Gastrocnemius medialis (tissue), 4 donors: ENCODE data around the gene KLF15. TPM values are rescaled to one million over a fixed set of nuclear protein-coding genes. Genes with fewer than 3 reads are reported as not detected.

ENCODE experiments used
- ATAC-seq, 2 donors: fragments of 150-250 bp; one replicate each; pipeline ENCODE4 v1.9.1; 2016
- DNase-seq, 2 donors: peaks; one replicate each; pipeline ENCODE4 v3.0.0-alpha.2; 2019
- H3K27ac ChIP-seq, 4 donors: fragments of 200-600 bp; sonication (generic); 1 replicate in 1 of 4; 2 replicates in 3 of 4; pipeline ENCODE4 v1.5.1; 2016 to 2018; ENCODE audit warnings: mild to moderate bottlenecking in 2 of 4, moderate library complexity in 1 of 4
- H3K27me3 ChIP-seq, 3 donors: fragments of 200-600 bp; sonication (generic) in 2 of 3; 1 replicate in 1 of 3; 2 replicates in 2 of 3; pipeline versions ENCODE4 v1.5.1 to v1.6.0; 2016 to 2019; ENCODE audit warnings: mild to moderate bottlenecking in 1 of 3, moderate library complexity in 1 of 3
- H3K36me3 ChIP-seq, 2 donors: fragments of 200-600 bp; sonication (generic) in 1 of 2; one replicate each; pipeline ENCODE4 v1.5.1; 2017 to 2018
- H3K4me1 ChIP-seq, 2 donors: fragments of 200-600 bp; sonication (generic) in 1 of 2; one replicate each; pipeline ENCODE4 v1.5.1; 2016 to 2017; ENCODE audit warnings: mild to moderate bottlenecking in 2 of 2
- H3K4me3 ChIP-seq, 4 donors: fragments of 200-600 bp; sonication (generic) in 3 of 4; 1 replicate in 1 of 4; 2 replicates in 3 of 4; pipeline ENCODE4 v1.5.1; 2016 to 2019; ENCODE audit warnings: mild to moderate bottlenecking in 2 of 4
- H3K9me3 ChIP-seq, 3 donors: fragments of 200-600 bp; sonication (generic) in 2 of 3; 1 replicate in 1 of 3; 2 replicates in 2 of 3; pipeline ENCODE4 v1.5.1; 2016 to 2019
- CTCF ChIP-seq, 5 experiments: fragments of 450-650 bp in 3 of 5; fragments of 200-600 bp in 2 of 5; sonication (generic) in 2 of 5; IDR thresholded peaks in 4 of 5; conservative IDR thresholded peaks in 1 of 5; 1 replicate in 4 of 5; 2 replicates in 1 of 5; pipeline ENCODE4 v1.5.1; 2016 to 2019; ENCODE audit warnings: antibody characterized with exemption in 5 of 5, mild to moderate bottlenecking in 3 of 5, moderate library complexity in 3 of 5
- POLR2A ChIP-seq, 2 donors: fragments of 450-650 bp; IDR thresholded peaks; one replicate each; pipeline ENCODE4 v1.6.1; 2017; ENCODE audit warnings: antibody characterized with exemption in 2 of 2, mild to moderate bottlenecking in 2 of 2, moderate library complexity in 2 of 2
- in situ Hi-C, 4 donors: fragments of 200-750 bp; cut with MboI; loops; one replicate each; pipeline versions ENCODE4 v1.15.0 to v1.8.0; 2017; ENCODE audit warnings: low sequenced_read_pairs in 4 of 4
- intact Hi-C: fragments of 100-400 bp; cut with DNase I; formaldehyde crosslinking; loops from one replicate; pipeline ENCODE4 v1.15.1; 2023; ENCODE audit warnings: low total_unique reads
- total RNA-seq, 4 donors: library from RNA; depleted of rRNA; stranded (reverse); fragments of >200 nt; gene quantifications; one replicate each; pipeline versions ENCODE4 v1.1.0 to v1.2.3, GENCODE V29; 2016

KLF15 gene
- total RNA-seq, 4 donors from 2014 or later: 75.1 to 157 (median 106) TPM

DNA sequence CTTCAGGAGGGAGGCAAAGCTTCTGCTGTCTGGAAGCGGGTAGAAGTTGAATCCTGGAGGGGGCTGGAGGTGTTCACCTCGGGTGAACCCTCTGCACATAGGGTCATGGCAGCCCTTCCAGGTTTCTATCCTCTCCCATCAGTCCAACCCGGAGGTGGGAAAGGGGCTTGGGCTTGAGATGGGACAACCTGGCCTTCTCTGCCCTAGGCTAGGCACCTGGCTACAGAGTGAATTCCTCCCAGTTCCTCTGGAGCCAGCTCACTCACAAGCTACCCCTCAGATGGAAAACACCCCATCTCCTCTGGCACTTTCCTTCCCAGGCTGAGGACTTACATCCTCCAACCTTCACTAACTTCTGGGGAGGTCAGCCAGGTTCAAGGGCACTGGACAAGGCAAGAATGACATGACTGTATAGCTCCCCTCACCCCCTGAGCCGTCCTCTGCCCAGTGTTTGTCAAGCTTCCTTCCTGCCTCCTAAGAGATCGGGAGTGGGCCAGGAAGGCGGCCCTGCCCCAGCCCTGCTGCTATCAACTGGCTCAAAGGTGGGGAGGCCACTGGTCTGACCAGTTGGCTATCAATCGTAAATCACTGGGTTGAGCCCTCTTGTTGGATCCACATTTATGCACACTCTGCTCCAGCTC is 45.8 kb downstream of the KLF15 start:
- no peak overlapping the region for H3K4me3 ChIP-seq
- in situ Hi-C loops: no loop called here
- DNase-seq: no peak

GRCh38 chr3:126310816-126311215 is 46.4 kb downstream of the KLF15 start:
- Histone ChIP-seq H3K4me1 (no peaks in the 10 kb centered on the region), H3K4me3 (no peak overlapping the region), H3K36me3 (no peaks in the 10 kb centered on the region), H3K9me3 (no peaks in the 10 kb centered on the region), H3K27ac (no peak overlapping the region), H3K27me3 (no peaks in the 10 kb centered on the region)
- ATAC-seq (no peak), DNase-seq (no peak)
- TF ChIP-seq CTCF (IDR thresholded peaks at IDR 0.05 in 4 of 5, conservative IDR thresholded peaks at IDR 0.05 in 1 of 5) (no peak), POLR2A (IDR thresholded peaks at IDR 0.05) (no peak)
- intact Hi-C loops: no loop called here
- in situ Hi-C loops: no loop called here

More for the DNA sequence above, 45.8 kb downstream of the KLF15 start:
- H3K9me3 ChIP-seq: no peaks in the 10 kb centered on the region
- no peak overlapping the region for H3K27ac ChIP-seq
- H3K27me3 ChIP-seq: no peaks in the 10 kb centered on the region
- TF ChIP-seq CTCF (IDR thresholded peaks at IDR 0.05 in 4 of 5, conservative IDR thresholded peaks at IDR 0.05 in 1 of 5) (no peak), POLR2A (IDR thresholded peaks at IDR 0.05) (no peak)
- H3K36me3 ChIP-seq: no peaks in the 10 kb centered on the region
- intact Hi-C loops: no loop called here
- no peaks in the 10 kb centered on the region for H3K4me1 ChIP-seq
- no peak for ATAC-seq

- Histone ChIP-seq H3K27ac (no peak overlapping the region), H3K9me3 (no peaks in the 10 kb centered on the region), H3K4me1 (no peaks in the 10 kb centered on the region), H3K4me3 (no peak overlapping the region), H3K36me3 (no peaks in the 10 kb centered on the region), H3K27me3 (no peaks in the 10 kb centered on the region)
- intact Hi-C loops (no loop called here), in situ Hi-C loops (no loop called here)
- DNase-seq: no peak
- no peak for ATAC-seq
- TF ChIP-seq CTCF (IDR thresholded peaks at IDR 0.05 in 4 of 5, conservative IDR thresholded peaks at IDR 0.05 in 1 of 5) (no peak), POLR2A (IDR thresholded peaks at IDR 0.05) (no peak)
Observed at GRCh38 chr3:126309861-126310655, 47.1 kb downstream of the KLF15 start.

- no peaks in the 10 kb centered on the region for H3K4me1 ChIP-seq
- no peaks in the 10 kb centered on the region for H3K9me3 ChIP-seq
- in situ Hi-C loops (no loop called here), intact Hi-C loops (no loop called here)
- H3K27ac ChIP-seq: no peak overlapping the region
- H3K27me3 ChIP-seq: no peaks in the 10 kb centered on the region
- no peak overlapping the region for H3K4me3 ChIP-seq
- TF ChIP-seq CTCF (IDR thresholded peaks at IDR 0.05 in 4 of 5, conservative IDR thresholded peaks at IDR 0.05 in 1 of 5): no peak
- DNase-seq (no peak), ATAC-seq (no peak)
- H3K36me3 ChIP-seq: no peaks in the 10 kb centered on the region
Observed at GRCh38 chr3:126309165-126309564, 48.0 kb downstream of the KLF15 start.
